Endothelial cell of umbilical vein (primary cell): ENCODE results near the gene NF1. TPM values are rescaled to one million over a fixed set of nuclear protein-coding genes. Genes with fewer than 3 reads are reported as not detected.

Source experiments
- BruUV-seq: library from RNA; stranded (reverse); fragments of 400-500 nt; replicated peaks from 2 replicates; lab custom pipeline; 2021; lab: Mats Ljungman, UMichigan
- CTCF ChIA-PET: fragments of 300-600, 350-600 bp; sonication (Branson Sonifier 250); formaldehyde crosslinking; loops from one replicate; lab custom pipeline; 2021; ENCODE audit warnings: antibody characterized with exemption, inconsistent platforms; lab: Charles Lee
- POLR2A ChIA-PET: fragments of 300-600, 350-600 bp; sonication (Branson Sonifier 250); formaldehyde crosslinking; loops from one replicate; lab custom pipeline; 2021; ENCODE audit warnings: antibody characterized with exemption, inconsistent platforms; lab: Charles Lee
- DNase-seq: peaks from one replicate; pipeline ENCODE4 v3.0.0-alpha.2; 2011; ENCODE audit warnings: low read depth, low spot score
- FAIRE-seq: peaks from 2 replicates; lab custom pipeline; 2011; peaks lifted over from hg19 to GRCh38; lab: Jason Lieb, UNC
- H2AFZ ChIP-seq: 2 replicates; pipeline ENCODE4 v1.6.0; 2012; ENCODE audit warnings: low read depth, low read length, control low read depth, inconsistent platforms
- H3K27ac ChIP-seq: 2 replicates; pipeline ENCODE4 v1.5.1; 2011; ENCODE audit warnings: low read depth, mild to moderate bottlenecking, control low read depth, low read length, moderate library complexity; ENCODE audit not compliant: insufficient read depth
- H3K27me3 ChIP-seq, 2 experiments: 2 replicates each; pipeline versions ENCODE4 v1.6.0 to v1.6.1; 2011; ENCODE audit warnings: low read length in 2 of 2, mixed read lengths in 1 of 2; ENCODE audit not compliant: control insufficient read depth in 2 of 2, insufficient read depth in 2 of 2
- H3K36me3 ChIP-seq, 2 experiments: 2 replicates in 1 of 2; 3 replicates in 1 of 2; pipeline ENCODE4 v1.5.1; 2011; ENCODE audit warnings: low read length in 2 of 2, mild to moderate bottlenecking in 1 of 2, moderate library complexity in 1 of 2; ENCODE audit not compliant: control insufficient read depth in 2 of 2, insufficient read depth in 2 of 2; ENCODE audit errors: extremely low read depth in 1 of 2
- H3K4me1 ChIP-seq: 3 replicates; pipeline ENCODE4 v1.5.1; 2011; ENCODE audit warnings: mild to moderate bottlenecking, low read length; ENCODE audit not compliant: control insufficient read depth, insufficient read depth; ENCODE audit errors: extremely low read depth
- H3K4me2 ChIP-seq: 2 replicates; pipeline ENCODE4 v1.6.1; 2011; ENCODE audit warnings: low read length, control low read depth, mixed read lengths; ENCODE audit not compliant: insufficient read depth
- H3K4me3 ChIP-seq, 3 experiments: fragments of 200-600 bp in 1 of 3; sonication (generic), shearing (Covaris generic) in 1 of 3; replicated peaks in 1 of 3; 2 replicates each; pipeline ENCODE4 v1.5.1; 2011 to 2016; ENCODE audit warnings: control low read depth in 3 of 3, low read length in 3 of 3, mild to moderate bottlenecking in 2 of 3, inconsistent platforms in 1 of 3, low read depth in 1 of 3, moderate library complexity in 1 of 3; ENCODE audit not compliant: insufficient read depth in 1 of 3
- H3K79me2 ChIP-seq: 2 replicates; pipeline ENCODE4 v1.6.0; 2012; ENCODE audit warnings: low read length, inconsistent platforms; ENCODE audit not compliant: control insufficient read depth, insufficient read depth
- H3K9ac ChIP-seq: replicated peaks from 2 replicates; pipeline ENCODE3; 2011; ENCODE audit warnings: low read length, control low read depth; ENCODE audit not compliant: insufficient read depth; ENCODE audit errors: extremely low read depth
- H3K9me1 ChIP-seq: replicated peaks from 3 replicates; pipeline ENCODE4 v1.6.0; 2011; ENCODE audit warnings: mild to moderate bottlenecking, low read length; ENCODE audit not compliant: control insufficient read depth, insufficient read depth; ENCODE audit errors: extremely low read depth
- H3K9me3 ChIP-seq: replicated peaks from 2 replicates; pipeline ENCODE4 v1.5.1; 2012; ENCODE audit warnings: low read length, inconsistent platforms; ENCODE audit not compliant: control insufficient read depth, insufficient read depth
- H4K20me1 ChIP-seq: replicated peaks from 2 replicates; pipeline ENCODE3; 2011; ENCODE audit warnings: mild to moderate bottlenecking, low read length; ENCODE audit not compliant: control insufficient read depth, insufficient read depth; ENCODE audit errors: extremely low read depth
- EZH2 ChIP-seq: IDR thresholded peaks from 2 replicates; pipeline ENCODE4 v1.6.1; 2012; ENCODE audit warnings: borderline replicate concordance, low read depth, mild to moderate bottlenecking, moderate library complexity, low read length, inconsistent platforms; ENCODE audit not compliant: severe bottlenecking
- FOS ChIP-seq: IDR thresholded peaks from 2 replicates; pipeline ENCODE4 v1.6.1; 2011; ENCODE audit warnings: mild to moderate bottlenecking, low read length, moderate library complexity, borderline replicate concordance; ENCODE audit not compliant: insufficient read depth
- GATA2 ChIP-seq: IDR thresholded peaks from 2 replicates; pipeline ENCODE4 v1.7.0; 2011; ENCODE audit warnings: low read depth, mild to moderate bottlenecking, moderate library complexity, mixed read lengths, low read length; ENCODE audit not compliant: insufficient read length, insufficient read depth
- JUN ChIP-seq: IDR thresholded peaks from 2 replicates; pipeline ENCODE4 v1.6.1; 2011; ENCODE audit warnings: borderline replicate concordance, low read depth; ENCODE audit not compliant: insufficient read length, insufficient read depth
- MYC ChIP-seq: IDR thresholded peaks from one replicate; pipeline ENCODE4 v1.6.1; 2011; ENCODE audit warnings: mild to moderate bottlenecking, low read depth, low read length
- POLR2A ChIP-seq: IDR thresholded peaks from 2 replicates; pipeline ENCODE4 v1.6.1; 2012; ENCODE audit warnings: low read depth, mild to moderate bottlenecking, control low read depth, low read length
- POLR2AphosphoS5 ChIP-seq: IDR thresholded peaks from 2 replicates; pipeline ENCODE4 v1.6.1; 2012; ENCODE audit warnings: low read depth, mild to moderate bottlenecking, control low read depth, low read length, moderate library complexity; ENCODE audit not compliant: insufficient read depth
- dilution Hi-C: fragments of 300-500 bp; cut with MboI; formaldehyde crosslinking; loops from one replicate; pipeline ENCODE4 v1.15.0; 2019; ENCODE audit warnings: low sequenced_read_pairs; ENCODE audit not compliant: extremely low pct_ligation_motif_present
- intact Hi-C: fragments of 100-400 bp; cut with micrococcal nuclease; formaldehyde crosslinking; loops from one replicate; pipeline ENCODE4 v1.10.0; 2022
- polyA plus RNA-seq, 4 experiments: library from polyadenylated mRNA; depleted of rRNA in 3 of 4; stranded (reverse) in 3 of 4; unstranded in 1 of 4; fragments of >200 nt; gene quantifications; 2 replicates each; pipeline versions ENCODE4 v1.2.1 to v1.2.3, GENCODE V29; 2011 to 2012; ENCODE audit warnings: missing spikeins in 1 of 4
- total RNA-seq: library from RNA; stranded (reverse); gene quantifications from 2 replicates; pipeline ENCODE4 v1.2.3, GENCODE V29; 2021
- TF ChIP-seq, protein P1 (sequence below), 2 donors: IDR thresholded peaks; 1 replicate in 1 of 2; 2 replicates in 1 of 2; pipeline ENCODE4 v1.5.1; 2011; ENCODE audit warnings: low read length in 2 of 2, mild to moderate bottlenecking in 2 of 2, moderate library complexity in 2 of 2, control low read depth in 1 of 2, inconsistent platforms in 1 of 2, low read depth in 1 of 2; ENCODE audit not compliant: insufficient read depth in 1 of 2; ENCODE audit errors: extremely low read depth in 1 of 2
- TF ChIP-seq, protein P2 (sequence below): IDR thresholded peaks from 2 replicates; pipeline ENCODE4 v1.6.1; 2011; ENCODE audit not compliant: insufficient read depth, insufficient read length

Gene NF1
- total and polyA plus RNA-seq, 2 donors (not counting 3 experiments of a cell fraction or from before 2014, with no cell fraction given), result 13.7 to 42.4 TPM

- no peak overlapping the region for H3K4me2 ChIP-seq
- intact Hi-C loops, result loop anchor here (5.0 to 10.0 kb wide), 2 partner anchors 137 to 469 kb away; partner anchors contain the start of gene TEFM
- H3K27me3 ChIP-seq, result no peaks in the 10 kb centered on the region
- DNase-seq (no peak), FAIRE-seq (no peak)
- no peaks in the 10 kb centered on the region for H3K9me3 ChIP-seq
- H3K4me1 ChIP-seq, result peaks cover 10% of the 10 kb centered on the region
- H3K4me3 ChIP-seq, result no peak overlapping the region
- no peak overlapping the region for H3K9ac ChIP-seq
- no peaks in the 10 kb centered on the region for H4K20me1 ChIP-seq
- peaks cover 0 to 9% of the 10 kb centered on the region in 2 experiments for H3K36me3 ChIP-seq
- CTCF ChIA-PET, result no interaction called here
- no peaks in the 10 kb centered on the region for H3K9me1 ChIP-seq
- H3K27ac ChIP-seq, result no peak overlapping the region
- no peaks in the 10 kb centered on the region for H3K79me2 ChIP-seq
- BruUV-seq, result no TSS peak
- TF ChIP-seq, protein P1, sequence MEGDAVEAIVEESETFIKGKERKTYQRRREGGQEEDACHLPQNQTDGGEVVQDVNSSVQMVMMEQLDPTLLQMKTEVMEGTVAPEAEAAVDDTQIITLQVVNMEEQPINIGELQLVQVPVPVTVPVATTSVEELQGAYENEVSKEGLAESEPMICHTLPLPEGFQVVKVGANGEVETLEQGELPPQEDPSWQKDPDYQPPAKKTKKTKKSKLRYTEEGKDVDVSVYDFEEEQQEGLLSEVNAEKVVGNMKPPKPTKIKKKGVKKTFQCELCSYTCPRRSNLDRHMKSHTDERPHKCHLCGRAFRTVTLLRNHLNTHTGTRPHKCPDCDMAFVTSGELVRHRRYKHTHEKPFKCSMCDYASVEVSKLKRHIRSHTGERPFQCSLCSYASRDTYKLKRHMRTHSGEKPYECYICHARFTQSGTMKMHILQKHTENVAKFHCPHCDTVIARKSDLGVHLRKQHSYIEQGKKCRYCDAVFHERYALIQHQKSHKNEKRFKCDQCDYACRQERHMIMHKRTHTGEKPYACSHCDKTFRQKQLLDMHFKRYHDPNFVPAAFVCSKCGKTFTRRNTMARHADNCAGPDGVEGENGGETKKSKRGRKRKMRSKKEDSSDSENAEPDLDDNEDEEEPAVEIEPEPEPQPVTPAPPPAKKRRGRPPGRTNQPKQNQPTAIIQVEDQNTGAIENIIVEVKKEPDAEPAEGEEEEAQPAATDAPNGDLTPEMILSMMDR (IDR thresholded peaks at IDR 0.05; ENCODE audit: extremely low read depth in 1 of 2, insufficient read depth in 1 of 2, low read depth in 1 of 2, low read length in 2 of 2), result no peak
- TF ChIP-seq POLR2AphosphoS5 (no peak), GATA2 (no peak), JUN (no peak), FOS (no peak), POLR2A (no peak), EZH2 (no peak), MYC (no peak)
- TF ChIP-seq, protein P2, sequence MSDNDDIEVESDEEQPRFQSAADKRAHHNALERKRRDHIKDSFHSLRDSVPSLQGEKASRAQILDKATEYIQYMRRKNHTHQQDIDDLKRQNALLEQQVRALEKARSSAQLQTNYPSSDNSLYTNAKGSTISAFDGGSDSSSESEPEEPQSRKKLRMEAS, result no peak
- POLR2A ChIA-PET, result no interaction called here
- dilution Hi-C loops, result no loop called here
- no peak overlapping the region for H2AFZ ChIP-seq
Observed at GRCh38 chr17:31374094-31374447, 279.3 kb downstream of the NF1 start.
